HG03460 (cell line): ENCODE results near the gene CPLX1.

Experiments
- ATAC-seq: cut with Tn5 transposase; IDR thresholded peaks from one replicate; pipeline ENCODE4 v1.9.1; 2021; ENCODE audit not compliant: unreplicated experiment

Gene CPLX1

DNA sequence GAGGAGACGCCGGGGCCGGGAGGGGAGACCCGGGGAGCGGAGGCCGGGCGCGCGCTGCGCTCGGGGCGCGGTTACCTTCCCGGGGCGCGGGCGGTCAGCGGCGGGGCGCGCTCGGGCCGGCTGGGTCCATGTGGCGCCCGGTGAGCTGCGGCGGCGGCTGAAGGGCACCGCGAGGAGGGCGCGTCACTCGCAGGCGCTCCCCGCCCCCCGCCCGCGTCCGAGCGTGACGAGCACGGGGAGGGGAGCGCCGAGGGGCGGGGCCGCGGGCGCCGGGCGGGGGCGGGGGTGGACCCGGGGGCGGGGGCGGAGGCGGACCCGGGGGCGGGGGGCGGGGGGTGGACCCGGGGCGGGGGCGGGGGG lies at the start of gene CPLX1:
Gene CPLX1 (minus strand): TSS at position 159 of the 360 bp plus-strand sequence. CDS start 1,607 bp downstream, outside the sequence.
- ATAC-seq: no peak

DNA sequence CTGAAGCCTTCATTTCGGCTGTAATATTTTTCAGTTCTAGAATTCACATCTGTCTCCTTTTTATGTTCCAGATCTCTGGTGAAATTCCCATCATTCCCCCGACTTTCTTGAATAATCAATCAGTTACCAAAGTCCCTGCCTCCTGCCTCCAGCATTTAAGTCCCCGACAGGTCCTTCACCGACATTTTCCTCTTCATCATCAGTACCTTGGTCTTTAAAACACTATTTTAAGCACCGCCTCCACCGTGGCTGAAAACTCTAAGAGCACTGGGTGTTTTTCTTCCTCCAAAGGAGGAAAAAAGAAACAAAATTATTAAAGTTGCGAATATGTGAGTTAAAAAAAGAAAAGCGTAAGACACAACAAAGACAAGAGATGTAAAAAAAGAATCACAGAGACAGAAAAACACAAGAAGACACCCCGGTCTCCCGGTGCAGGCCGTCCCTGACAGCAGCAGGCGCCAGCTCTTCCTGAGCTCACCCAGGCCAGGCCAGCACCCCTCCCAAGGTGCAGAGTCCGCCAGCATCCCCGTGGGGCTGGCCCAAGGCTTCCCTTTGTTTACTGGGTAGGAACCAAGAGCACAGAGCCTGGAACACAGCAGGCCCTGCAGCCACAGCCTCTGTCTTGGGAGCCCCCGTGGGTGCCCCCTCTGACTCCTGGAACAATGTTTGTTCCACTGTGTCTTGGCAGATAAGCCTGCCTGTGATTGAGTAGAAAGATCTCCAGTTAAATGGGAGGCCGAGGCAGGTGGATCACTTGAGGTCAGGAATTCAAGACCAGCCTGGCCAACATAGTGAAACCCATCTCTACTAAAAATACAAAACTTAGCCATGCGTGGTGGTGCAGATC lies 49.3 kb upstream of the CPLX1 start:
- no peak for ATAC-seq

DNA sequence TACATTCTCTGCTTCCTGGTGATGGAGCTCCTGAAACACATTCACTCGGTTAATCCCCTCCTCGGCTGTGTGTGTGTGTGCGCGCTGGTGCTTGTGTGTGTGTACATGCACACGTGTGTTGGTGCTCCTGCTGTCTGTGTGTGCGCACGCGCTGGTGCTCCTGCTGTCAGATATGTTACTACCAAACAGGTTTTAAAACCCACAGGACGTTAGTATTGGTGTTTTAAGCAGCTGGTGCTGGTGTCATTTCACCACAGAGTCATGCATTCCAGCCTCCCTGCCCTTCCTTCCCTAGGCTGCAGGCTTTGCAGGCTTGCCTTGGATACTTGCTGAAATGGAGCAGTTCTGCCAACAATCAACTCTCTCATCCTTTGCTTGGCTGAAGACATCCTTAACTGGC lies 48.1 kb upstream of the CPLX1 start:
- no peak for ATAC-seq

DNA sequence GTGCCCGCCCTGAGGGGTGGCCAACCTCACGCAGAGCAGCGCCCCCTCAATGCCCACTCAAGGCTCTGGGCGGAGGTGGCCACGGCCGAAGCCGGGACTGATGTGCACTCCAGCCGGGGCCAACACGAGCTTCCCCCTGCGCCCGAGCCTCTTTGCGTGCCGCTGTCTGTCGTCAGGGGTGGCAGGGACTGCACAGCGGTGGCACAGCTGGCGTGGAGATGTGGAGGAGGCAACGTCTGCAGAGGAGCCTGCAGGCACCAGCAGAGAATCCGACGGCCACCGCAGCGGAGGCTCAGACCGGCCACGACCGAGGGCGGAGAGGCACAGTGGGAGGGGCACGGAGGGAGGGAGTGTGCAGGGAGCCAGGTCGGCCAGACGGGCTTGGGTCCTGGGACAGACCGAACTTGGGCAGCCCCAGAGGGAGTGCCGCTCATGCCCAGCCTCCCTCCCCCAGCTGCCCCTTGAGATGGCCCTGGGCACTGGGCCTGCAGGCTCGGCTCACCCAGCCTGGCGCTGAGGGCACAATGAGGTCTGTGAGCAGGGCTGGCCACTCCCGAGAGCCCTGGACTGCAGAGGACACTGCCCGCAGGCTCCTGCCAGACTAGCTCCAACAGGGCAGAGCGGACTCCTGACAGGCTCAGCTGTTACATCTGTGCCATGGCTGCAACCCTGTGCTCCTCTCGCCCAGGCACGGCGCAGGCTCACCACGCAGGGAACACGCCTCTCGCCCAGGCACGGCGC lies 46.5 kb upstream of the CPLX1 start:
- ATAC-seq: no peak

DNA sequence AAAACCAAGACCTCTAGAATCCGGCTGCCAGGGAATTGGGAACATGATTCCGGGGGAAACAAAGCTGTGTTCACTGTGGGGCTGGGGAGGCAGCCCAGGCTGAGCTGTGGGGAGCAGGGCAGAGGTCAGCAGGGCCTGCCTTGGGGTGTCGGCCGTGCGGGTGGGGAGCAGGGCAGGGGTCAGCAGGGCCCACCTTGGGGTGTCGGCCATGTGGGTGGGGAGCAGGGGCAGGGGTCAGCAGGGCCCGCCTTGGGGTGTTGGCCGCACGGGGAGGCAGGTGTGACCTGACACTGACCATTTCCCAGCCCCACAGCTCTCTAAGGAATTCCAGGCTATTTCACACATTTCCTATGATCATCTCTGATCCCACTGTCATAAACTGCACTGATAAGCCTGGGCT lies 45.6 kb upstream of the CPLX1 start:
- no peak for ATAC-seq

DNA sequence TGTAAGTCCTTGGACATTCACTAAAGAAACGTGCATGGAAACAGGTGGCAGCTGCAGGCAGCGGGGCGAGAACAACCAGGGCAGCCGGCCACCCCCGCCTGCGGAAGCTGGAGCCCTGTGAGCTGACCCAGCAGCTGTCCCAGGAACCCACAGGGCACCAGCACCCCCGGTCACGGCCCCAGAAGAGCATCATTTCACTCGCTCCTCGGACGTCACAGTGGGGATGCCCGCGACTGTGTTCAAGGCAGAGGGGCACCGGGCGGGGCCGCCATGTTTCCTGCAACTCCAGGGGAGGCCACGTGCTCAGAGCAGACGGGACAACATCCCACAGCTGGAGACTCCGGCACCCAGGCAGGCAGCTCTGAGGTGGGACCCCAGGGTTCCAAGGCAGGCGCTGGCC lies 45.0 kb upstream of the CPLX1 start:
- ATAC-seq: no peak

DNA sequence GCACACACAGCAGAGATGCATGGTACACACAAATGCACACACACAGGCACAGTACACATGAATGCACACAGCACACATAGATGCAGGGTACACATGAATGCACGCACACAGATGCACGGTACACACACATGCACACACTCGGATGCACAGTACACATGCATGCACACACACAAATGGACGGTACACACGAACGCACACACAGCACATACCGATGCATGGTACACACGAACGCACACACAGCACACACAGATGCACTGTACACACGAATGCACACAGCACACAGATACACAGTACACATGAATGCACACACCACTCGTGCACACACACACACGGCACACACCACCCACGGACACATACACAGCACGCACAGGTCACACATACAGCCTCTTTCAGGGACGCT lies 43.8 kb upstream of the CPLX1 start:
- no peak for ATAC-seq

DNA sequence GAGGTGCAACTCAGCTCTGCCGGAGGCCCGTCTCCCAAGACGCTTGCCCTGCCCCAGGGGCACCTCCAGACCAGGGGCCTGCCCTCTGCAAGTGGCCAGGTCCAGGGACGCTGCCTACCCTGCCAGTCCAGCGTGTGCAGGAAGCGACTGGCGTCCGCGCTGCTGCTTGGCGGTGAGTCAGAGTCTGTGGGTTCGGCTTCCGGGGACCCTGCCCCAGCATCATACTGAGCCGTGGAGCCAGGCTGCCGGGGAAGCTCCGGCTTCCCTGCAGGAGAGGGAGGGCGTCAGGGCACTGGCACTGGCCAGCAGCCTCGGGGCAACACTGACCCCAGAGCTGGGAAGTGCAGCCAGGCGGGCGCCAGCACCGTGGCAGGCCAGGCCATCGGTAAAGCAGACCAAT lies 42.5 kb upstream of the CPLX1 start:
- no peak for ATAC-seq

DNA sequence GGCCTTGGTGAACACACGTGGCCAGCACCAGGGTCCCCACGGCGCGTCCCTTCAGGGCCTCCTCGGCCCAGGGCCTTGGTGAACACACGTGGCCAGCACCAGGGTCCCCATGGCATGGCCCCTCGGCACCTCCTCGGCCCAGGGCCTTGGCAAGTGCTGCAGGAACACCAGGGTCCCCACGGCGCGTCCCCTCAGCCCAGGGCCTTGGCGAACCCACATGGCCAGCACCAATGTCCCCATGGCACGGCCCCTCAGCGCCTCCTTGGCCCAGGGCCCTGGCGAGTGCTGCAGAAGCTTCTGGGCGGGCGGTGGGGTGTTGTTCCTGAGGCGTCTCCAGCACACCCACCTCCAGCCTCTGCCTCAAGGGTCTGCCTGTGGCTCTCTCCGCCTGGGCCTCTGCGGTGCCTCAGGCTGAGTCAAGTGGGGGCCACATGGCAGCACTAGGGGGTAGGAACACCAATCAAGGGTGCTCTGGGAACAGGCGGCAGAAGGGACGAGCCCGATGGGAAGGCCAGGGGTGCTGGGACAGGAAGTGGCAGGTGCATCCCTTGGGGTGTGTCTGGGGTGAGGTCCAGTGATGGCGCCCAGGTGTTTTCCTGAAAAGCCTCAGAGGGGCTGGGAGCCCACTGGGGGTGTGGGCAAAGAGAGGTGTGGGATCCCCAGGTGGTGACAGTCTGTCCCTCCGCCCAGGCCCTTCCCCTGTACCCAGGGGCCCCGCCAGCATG lies 41.8 kb upstream of the CPLX1 start:
- ATAC-seq: no peak

DNA sequence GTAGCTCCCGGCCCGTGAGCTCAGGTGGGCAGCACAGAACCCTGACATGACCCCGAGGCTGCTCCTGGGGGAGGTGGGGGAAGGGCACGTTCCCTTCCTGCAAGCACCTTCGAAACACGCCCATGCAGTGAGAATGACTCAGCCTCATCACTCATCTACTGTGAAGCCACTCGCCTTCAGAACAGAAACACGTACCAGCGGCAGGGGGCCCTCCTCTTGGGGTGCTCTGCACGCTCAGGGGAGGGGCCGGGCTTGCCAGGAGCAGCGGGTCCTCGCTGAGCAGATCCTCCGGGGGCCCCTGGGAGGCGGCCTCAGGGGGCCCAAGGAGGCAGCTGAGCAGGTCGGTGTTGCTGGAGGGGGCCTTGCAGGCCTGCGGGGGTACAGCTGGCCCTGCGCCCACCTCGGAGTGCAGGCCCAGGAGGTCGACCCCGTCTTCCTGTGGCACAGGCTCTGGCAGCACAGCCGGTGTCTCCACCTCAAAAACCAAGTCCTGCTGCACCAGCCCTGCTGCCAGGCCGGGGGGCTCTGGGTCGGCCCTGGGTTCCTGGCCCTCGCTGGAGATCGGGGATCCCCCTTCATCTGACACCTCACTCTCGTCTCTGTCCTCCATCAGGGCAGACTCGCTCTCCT lies 40.9 kb upstream of the CPLX1 start:
- no peak for ATAC-seq

DNA sequence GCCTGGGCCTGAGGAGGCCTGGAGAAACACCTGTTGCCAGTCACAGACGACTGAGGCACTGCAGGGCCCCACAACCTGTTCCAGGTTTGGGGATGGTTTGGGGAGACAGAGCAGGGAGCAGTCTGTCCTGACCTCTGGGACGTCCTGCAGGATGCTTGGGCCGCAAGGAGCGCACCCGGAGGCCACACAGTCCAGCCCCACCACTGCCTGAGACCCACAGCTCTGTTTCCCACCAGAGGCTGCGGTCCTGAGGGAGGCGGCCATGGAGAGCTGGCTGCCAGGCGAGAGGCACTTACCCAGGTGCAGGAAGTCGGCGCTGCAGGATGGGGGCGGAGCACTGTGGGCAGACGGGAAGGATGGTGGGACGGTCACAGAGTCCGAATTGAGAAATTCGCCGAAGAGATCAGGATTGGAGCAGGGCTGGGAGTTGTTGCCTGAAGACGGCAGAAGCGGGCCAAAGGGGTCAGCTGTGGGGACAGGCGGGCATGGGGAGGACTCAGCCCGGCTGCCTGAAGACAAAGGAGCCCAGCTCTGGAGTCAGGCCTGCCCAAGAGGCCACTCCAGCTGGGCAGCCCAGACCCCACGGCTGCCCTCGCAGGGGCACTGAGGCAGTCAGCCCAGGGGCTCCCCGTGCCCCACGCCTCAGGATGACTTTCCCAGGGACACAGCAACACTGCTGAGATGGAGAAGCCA lies 40.3 kb upstream of the CPLX1 start:
- ATAC-seq: no peak

DNA sequence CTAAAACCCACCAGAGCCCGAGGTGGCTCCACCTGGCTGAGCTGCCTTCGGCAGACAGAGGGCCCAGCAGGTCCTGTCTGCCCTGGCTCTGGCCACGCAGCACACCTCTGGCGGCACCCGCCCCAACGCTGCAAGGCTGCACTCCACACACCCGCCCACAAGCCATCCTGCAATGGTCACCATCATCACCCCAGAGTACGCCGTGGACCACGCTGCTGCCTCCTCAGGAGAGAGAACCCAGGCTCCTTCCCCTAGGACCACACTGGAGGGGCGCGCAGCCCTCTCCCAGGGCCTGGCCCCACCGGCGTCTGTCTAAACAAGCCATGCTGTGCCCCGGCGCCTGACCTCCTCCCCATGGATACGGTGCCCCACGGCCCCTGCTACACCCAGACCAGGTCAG lies 39.6 kb upstream of the CPLX1 start:
- no peak for ATAC-seq

DNA sequence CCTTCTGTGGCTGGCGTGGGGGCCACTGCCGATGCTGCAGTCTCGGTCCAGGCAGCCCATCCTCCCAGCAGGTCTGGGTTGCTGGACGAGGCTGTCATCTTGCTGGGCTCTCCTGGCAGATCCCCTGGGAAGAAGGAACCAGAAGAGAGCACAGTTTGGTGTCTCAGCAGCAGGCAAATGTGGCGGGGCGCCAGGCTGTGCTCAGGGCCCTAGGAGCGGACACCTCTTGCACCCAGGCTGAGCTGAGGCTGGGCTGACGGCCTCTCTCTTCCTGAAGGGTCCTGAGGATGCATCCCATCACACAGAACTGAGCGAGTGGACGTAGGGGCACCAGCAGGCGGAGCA lies 39.2 kb upstream of the CPLX1 start:
- ATAC-seq: no peak

DNA sequence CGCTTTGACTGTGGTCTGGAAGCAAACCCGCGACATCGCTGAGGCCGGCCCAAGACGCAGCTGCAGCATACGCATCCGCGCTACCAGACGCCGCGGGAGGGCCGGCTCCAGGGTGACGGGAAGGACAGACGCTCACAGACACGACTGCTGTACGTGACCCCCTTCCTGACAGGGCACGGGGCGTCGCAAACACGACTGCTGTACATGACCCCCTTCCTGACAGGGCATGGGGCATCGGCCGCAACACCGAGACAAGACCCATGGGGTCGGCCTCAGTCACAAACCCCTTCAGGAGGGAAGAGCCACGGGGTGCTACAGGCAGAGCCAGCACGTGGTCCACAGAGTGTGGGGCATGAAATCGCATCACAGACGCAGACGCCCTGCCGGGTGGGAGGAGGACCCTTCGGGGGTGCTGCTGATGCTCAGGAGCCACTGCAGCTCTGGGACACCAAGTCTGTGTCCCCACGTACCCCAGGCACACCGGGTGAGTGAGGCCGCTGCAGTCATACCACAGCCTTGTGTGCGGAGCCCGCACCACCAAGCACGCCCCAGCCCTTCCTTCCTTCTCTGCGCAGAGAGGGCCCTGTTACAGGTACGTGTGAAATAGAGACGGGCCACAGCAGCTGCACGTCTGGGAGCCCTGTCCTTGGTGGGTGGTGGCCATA lies 38.7 kb upstream of the CPLX1 start:
- ATAC-seq: no peak

DNA sequence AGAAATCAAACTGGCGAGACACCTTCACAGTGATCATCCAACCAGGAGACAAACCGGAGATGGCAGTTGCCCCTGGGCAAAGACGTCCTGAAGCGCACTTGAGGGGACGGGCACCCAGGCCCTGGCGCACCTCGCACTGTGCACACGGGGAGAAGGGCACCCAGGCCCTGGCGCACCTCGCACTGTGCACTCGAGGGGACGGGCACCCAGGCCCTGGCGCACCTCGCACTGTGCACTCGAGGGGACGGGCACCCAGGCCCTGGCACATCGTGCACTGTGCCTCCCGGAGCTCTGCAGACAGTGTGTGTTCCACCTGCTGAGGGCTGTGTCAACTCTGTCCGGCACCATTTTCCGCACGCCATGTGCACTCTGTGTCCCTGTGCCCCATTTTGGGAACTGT lies 34.6 kb upstream of the CPLX1 start:
- no peak for ATAC-seq

DNA sequence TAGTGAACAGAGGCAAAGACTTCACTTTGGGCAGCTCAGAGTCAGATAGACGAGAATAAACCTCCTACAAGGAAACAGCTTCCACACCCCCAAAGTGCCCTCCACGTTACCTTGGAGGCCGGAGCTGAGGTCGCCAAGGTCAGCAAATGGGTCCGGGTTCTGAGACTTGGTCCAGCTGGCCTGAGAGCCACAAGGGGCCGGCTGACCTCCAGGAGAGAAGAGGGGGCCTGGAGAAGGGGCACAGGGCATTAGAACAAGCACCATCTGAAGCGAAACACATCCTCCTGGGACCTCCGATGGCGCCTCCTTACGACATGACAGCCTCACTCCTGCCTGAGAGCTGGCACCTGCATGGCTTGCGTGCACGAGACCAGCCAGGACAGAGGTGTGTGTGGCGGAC lies 33.6 kb upstream of the CPLX1 start:
- ATAC-seq: no peak

DNA sequence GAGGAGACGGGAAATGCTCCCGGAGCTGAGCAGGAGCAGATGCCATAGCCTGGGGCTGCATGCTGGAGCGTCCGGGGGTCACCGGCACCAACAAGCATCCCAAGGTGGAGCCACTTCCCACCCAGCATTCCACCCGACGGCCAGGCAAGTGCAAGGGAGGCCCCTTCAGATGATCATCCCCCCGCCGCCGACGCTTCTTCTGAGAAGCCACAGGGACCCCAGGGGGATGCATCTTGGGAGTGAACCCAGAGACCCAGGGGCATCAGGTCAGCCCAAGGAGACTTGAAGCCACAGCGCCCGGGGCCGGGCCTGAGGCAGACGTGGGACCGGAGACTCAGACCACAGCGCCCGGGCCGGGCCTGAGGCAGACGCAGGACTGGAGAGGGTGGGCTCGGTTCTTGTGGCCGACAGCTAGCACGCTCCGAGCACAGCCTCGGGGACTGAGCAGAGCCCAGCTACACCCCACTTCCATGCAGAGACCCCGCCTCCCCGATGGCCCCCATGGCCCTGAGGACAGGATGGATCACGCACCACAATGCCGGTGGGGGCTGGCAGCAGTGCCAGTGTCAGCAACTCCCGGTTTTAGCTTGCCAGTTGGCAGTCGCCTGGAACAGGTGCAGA lies 33.0 kb upstream of the CPLX1 start:
- ATAC-seq: no peak

DNA sequence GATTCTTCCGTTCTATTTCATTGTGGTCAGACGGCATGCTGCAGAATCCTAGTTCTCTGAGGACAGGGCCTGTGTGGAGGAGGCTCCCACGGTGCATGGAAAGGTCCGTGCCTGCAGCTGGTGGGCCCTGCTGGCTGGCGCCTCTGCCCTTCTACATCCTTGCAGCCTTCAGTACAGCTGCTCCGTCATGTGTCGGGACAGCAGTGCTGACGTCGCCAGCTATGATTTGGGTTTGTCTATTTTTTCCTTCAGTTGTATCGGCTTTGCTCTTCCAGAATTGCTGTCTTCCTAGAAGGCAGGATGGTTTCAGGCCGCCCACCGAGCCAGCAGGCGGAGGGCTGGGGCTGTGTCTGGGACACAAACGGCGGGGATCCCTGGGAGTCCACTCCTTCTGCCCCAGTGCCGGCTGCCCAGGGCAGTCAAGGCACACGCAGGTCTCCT lies 32.1 kb upstream of the CPLX1 start:
- no peak for ATAC-seq

DNA sequence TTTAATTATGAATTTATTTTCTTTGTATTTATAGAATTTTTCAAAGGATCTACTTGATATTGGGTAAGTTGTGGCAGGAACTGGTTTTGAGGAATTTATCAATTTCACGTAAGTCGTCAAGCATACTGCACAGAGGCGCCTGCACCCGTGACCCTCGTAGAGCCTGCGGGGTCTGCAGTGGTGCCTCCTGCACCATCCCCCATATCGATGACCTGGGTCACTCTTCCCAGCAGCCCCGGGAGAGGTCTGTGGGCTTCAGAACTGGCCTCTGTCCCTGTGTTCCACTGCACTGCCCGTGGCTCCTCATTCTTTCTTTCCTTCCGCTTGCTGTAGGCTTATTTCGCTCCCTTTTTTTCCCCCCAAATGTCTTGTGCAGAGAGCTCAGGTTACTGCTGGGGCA lies 31.5 kb upstream of the CPLX1 start:
- ATAC-seq: no peak
